Measurements from ENCODE around the gene GUCA2B.

GUCA2B gene

DNA sequence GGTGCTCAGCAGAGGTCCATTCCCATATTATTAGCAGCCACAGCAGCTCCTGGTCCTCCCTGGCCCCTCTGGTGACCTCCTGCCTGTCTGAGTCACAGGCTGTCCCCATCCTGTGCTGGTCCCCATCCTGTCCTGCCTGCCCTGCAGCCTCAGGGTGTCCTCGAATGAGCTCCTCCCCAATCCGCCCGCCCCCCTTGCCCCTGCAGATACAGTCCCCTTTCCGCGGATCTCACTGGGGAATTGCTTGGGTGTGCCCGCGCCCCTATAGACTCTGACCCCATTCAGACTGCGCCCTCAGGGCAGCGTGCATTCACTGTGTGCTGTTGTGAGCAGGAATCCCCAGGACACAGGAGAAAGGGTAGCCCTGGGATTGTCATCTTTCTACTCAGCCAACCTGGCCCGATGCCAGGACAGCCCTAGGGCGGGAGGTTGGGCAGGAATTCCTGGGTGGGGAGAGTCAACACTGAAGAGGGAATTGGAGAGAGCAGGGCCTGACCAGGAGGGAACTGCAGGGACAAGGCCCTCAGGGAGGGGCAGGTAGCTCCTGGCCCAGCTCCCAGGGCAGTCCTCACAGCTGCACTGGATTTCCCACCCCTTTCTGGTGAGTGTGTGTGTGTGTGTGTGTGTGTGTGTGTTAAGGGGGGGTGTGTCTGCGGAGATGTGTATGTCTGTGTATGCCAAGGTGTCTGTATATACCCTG is 12.5 kb downstream of the GUCA2B start:
- no peak for DNase-seq (ENCODE audit: low read depth)

- DNase-seq (ENCODE audit: low read depth) = no peak
Measured at GRCh38 chr1:42167611-42168390, 14.6 kb downstream of the GUCA2B start.

DNA sequence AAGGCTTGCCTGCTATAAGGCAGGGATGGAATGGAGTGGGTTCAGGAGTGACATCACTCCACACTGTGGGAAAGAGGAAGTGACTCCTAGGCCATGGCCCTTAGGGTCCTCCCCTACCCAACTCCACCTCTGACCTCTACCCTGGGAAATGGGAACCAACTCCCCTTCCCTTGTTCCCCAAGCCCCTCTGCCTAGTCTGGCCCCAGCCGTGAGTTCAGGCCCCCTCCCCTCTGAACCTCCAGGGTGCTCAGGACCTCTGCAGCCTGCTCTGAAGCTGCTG is 15.1 kb downstream of the GUCA2B start:
- no peak for DNase-seq (ENCODE audit: low read depth)

- DNase-seq (ENCODE audit: low read depth) = no peak
Measured at GRCh38 chr1:42168763-42169162, 15.6 kb downstream of the GUCA2B start.

DNA sequence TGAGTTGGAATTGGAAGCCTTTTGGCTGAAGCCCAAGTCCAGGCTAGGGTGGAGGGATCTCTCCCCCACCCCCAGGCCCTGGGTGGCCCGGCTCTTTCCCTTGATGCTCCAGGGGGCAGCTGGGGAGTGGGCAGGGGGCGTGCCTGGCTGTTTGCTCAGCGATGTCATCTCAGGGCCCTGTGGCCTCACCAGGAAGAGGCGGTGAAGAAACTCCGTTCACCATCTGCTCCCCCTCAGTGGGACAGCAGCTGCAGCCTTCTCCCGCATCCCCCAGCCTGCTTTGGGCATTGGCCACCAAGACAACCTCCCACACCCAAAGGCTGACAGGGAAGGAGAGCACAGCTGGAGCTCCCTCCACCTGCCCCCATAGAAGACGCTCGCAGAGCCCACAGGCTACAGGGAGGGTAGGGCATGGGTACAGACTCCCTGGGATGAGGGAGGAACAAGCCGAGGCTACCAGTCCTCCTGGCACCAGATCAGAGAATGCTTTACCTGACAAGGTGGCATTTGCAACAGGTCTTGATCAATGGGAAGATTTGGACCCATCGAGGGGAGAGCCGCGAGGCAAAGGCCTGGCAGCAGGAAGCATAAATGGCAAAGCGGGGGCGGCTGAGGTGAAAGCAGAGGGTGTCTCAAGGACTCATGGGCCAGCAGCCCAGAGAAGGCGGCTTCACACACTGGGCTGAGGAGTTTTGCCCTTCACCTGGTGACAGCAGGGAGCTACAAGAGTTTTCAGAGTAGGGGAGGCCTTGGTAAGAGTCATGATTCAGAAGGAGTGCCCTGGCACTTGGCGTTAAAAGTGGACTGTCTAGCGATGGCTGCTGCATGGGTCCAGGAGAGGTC is 17.8 kb downstream of the GUCA2B start:
- DNase-seq (ENCODE audit: low read depth) = no peak

DNA sequence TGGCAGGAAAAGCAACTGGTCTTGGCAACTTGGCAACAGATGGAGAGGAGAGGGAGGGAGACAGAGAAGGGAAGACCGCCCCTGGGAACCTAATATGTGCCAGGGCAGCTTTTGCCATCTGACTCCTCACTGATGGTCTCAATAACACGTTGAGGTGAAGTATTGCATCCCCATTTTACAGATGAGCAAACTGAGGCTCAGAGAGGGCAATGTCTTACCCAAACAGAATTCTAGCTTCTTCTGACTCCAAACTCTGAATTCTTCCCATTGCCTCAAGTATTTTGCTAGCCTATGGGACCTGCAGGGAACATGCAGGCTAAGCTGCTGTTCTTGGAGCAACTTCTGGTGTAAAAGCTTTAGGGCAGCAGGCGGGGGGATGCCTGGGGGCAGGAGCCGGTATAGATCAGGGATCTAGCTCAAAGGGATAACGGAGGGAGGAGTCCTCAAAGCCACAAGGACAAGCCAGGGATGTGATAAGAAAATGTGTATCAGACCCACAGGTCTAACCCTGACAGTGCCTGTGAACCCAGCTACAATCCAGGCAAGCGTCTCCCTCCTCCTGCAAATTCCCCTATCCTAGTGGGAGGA is 18.6 kb downstream of the GUCA2B start:
- DNase-seq (ENCODE audit: low read depth) = no peak

- DNase-seq (ENCODE audit: low read depth) = no peak
Measured at GRCh38 chr1:42172381-42173133, 19.3 kb downstream of the GUCA2B start.

DNA sequence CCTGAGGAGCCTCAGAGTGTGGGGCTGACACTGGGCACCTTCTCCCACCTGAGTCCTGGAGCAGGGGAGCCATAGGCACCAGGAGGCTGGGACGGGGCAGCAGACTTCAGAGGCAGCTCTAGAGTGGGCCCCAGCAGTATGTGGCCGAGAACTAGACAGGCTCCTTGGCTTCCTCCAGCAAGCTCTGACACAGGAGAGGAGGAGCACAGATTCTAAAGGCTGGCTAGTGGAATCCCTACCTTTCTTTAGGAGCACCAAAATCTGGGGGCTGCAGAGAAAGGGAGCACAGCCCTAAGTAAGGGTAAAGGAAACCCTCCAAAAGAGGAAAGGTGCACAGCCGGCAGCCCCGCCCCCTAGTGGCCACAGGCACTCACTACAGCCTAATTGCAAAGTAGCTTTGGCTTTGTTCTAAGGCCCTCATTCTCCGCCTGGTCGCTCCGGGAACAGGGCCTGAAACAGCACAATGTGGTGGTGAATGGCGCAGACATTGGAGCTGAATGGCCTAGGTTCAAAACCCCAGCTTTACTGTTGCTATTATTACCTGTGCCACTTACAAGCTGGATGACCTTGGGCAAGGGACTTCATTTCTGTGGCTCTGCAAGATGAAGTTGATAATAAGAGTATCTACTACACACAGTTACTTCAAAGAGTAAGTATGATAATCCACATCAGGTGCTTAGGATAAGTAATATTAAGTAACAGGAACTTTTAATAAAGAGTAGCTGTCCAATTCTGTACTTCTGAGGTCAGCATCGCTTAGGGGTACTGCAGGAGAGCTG is 20.1 kb downstream of the GUCA2B start:
- peak; percentile 52 for DNase-seq (ENCODE audit: low read depth)

DNA sequence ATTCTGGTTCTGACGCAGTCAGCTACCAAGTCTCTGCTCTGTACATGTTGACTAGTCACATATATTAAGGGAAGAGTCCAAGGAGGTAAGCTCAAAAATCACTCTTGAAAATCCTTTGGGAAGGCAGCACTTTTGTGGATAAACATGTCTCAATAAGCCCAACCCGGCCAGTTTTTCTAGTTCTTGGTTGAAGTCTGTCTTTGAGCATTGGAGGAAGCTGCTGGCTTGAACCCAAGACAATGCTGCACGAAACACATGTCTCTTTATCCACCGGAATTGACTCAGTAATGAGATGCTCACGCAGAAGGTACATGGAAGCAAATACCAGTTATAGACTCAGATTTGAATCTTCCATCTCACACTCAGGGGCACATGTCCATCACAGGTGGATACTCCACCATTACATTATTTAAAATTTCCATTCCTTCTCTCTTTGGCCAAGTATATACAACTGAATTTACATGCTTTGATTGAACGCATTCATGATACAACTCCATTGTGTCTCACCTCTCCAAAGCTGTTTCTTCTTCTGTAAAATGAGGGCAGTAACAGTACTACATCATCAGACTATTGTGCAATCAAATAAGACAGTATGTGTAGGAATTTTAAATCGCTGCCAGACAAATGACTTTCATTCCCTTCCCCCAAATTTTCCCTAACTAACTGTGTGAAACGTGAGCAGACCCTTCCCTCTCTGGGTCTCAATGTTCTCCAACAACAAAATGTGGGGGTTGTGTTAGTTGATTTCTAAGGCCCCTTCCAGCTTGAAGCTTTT is 20.9 kb downstream of the GUCA2B start:
- DNase-seq (ENCODE audit: low read depth) = no peak

DNA sequence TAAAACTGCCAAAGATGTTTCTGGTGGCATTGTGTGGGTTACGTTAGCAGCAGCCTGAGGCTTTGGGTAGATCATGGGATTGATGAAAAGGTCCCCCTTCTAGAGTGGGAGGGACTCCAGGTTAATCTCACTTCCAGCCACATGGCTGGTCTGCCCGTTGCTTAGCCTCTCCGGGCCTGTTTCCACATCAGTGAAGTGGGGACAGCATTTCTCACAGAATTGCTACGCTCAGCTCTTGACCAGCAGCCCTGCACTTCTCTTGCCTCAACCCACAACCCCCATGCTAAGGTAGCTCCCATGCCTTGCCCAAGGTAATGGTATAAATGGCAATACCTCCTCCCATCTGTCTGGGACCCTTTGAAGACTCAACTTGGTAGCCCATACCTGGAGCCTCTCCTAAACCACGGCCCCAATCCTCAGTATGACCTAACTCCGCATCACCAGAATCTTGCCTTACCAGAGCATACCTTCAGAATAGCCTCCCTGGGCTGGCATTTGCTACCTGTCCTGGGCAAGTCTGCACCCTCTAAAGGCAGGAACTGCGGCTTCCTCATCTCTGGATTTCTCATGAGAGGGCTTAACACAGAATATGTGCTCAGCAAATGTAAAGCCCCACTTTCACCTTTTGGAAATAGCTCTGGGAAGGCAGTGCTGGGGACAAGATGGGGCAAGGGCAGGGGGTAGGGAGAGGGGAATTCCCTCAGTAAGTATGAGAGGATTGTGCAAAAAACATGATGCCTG is 22.3 kb downstream of the GUCA2B start:
- no peak for DNase-seq (ENCODE audit: low read depth)

DNA sequence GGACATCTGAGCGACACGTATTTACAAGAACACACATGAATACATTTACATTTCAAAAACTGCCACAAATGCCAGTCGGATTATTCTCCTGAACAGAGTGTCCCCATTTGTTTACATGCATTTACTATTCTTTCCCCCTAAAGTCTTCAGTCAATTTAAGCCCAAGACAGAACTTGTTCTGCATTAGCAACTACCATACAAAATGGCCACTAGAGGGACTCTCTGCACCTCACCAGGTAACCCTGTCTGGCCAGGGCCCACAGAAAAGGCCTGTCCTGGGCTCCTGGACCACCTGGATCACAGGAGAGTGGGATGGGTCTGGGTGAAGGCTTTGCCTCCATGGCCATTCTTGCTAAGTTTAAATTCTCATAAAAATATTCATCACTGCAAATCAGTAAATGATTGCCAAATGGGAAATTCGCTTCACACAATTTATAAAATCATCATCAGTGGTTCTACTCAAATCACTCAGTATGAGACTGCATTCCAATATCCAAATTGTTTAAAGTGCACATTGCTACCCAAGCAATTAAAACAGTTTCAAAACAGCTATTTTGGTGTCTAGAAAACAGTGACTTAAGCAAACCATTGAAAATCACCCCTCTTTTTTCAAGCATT is 23.8 kb downstream of the GUCA2B start:
- DNase-seq (ENCODE audit: low read depth) = no peak

DNA sequence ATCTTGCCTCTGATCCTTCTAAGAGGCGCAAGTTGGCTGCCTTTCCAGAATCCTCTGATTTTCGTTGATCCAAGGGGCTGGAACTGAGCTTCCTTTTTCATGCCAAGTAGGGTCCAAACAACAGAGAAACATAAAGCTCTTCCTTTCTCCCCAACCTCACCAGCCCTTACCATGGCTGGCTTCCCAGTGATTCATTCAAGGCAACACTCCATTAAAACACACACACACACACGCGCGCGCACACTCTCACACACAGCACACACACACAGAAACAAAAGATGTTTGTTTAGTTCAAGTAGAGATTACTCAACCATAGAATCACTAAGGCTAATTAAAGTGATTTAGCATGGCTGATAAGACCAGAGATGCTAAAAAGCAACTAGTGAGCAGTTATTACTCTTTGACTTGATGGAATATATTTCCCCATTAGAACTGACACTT is 24.4 kb downstream of the GUCA2B start:
- DNase-seq (ENCODE audit: low read depth) = no peak

DNA sequence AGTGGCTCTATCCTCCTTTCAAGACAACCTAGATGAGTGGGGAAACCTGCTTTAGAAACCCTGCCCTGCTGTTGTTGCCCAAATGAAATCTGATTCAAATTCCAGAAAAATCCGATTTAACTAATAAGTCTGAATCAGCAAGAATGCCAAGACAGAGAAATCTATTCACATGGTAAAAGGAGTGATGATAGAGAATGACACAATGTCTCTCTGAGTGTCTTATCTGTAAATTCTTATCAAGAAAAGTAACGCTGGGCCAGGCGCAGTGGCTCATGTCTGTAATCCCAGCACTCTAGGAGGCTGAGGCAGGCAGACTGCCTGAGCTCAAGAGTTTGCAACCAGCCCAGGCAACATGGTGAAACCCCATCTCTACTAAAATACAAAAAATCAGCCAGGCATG is 25.0 kb downstream of the GUCA2B start:
- DNase-seq (ENCODE audit: low read depth) = no peak

DNA sequence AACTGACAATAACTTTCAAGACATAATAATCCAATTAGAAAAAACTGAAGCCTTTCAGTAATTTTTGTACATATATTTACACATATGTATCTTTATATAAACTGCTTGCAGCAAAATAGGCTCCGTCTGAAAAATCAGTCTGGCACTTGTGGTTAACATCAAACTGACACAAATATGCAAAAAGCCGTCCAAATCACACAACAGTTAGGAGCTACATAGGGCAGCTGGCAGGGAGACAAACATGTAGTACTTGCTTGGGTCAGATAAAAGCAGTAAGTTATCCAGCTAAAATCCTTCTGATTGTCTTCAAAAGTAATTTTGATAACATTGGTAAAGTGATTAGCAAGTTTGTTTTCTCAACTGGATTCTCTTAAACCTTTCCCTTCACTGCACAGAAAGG is 26.1 kb downstream of the GUCA2B start:
- DNase-seq (ENCODE audit: low read depth) = no peak

DNA sequence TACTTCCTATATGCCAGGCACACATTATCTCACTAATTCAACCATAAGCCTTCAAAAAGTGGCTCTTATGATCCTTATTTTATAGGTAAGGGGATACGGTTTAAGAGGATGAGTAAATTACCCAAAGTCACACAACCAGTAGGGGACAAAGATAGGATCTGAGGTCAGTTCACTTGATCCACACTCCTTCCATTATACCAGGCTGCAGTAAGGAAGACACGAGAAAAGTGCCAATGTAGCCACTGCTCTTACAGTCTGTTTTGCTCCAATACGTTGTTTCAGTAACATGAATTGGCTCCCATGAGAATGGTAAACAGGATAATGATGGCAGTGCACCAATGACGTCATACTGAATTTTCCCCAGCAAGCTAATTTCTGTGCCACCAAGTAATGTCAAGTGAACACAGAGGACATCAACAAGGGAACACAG is 26.7 kb downstream of the GUCA2B start:
- no peak for DNase-seq (ENCODE audit: low read depth)

- no peak for DNase-seq (ENCODE audit: low read depth)
Measured at GRCh38 chr1:42181687-42182086, 28.5 kb downstream of the GUCA2B start.

GRCh38 chr1:42183210-42183956 is 30.2 kb downstream of the GUCA2B start:
- no peak for DNase-seq (ENCODE audit: low read depth)

DNA sequence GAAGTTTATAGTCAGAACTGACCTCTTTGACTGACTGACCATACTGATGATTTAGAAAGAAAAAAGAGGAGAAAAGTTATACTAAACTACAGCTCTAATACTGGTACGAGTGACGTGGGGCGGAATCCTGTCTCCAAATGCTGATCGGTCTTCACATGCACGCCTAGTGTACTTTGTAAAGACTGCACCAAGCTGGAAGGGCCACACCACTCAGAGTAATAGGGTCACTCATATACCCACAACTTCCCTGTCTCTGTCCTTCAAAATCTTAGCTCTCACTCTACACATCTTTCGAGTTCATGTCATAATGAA is 30.7 kb downstream of the GUCA2B start:
- DNase-seq (ENCODE audit: low read depth) = no peak

DNA sequence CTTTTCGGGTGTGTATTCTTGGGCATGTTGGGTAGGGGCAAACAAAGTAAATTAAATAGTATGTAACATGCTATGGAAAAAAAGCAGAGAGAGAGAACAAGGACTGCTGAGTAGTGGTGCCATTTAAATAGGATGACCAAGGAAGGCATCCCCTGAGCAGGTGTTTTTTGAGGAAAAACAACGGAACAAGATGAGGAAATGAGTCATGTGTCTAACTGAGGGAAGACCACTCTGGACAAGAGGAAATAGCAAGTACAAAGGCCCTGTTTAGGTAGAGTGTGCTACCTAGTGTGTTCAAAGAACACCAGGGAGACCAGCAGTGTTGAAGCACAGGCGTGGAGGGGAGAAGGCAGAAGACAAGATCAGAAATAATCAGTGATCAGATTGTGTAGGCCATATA is 31.4 kb downstream of the GUCA2B start:
- no peak for DNase-seq (ENCODE audit: low read depth)

Data from activated T-helper 9 cell treated with anti-CD3 and anti-CD28 coated beads, Interleukin-2, amount 50 U/mL, for 16 hours (primary cell).